ENCODE results near the gene TMEM198.

Gene TMEM198

DNA sequence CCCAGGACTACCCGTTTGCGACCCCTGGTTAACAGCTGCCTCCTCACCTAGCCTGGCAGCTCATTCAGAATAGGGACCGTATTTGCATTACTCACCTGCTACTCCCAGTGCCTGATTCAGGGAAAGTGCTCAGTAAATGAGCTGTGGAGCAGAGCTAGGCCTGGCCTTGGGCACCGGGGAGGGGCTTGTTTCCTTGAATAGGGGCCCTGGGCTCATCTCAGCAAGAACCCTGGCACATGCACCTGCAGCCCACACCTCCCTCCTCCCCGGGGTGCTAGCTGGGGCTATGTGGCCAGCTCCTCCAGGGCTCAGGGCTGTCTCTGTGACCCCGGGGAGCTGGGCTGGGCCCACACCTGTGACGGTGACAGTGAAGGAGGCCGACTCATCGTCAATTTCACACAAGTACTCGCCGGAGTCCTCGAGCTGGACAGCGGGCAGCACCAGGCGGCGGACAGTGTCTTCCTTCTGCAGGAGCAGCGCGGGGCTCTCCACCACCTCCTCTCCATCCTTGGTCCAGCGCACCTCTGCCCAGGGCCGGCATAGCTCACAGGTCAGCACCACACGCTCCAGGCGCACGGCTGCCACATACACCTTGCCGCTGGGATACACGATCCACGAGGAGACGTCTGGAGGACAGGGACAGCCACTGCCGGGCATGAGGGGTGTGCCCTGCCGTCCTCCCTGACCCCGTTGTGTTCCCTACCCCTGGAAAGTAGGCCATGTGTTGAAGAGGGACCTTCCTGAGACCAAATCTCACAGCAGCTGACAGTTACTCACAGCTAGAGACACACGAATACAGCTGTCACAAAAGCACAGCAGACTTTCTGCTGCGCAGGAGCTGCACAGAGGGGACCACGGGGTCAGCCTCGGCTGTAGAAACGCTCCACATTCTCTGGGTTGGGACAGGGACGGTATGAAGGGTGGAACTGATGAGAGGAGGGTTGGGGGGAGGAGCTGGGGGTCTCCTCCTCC is 18.5 kb downstream of the TMEM198 start:
- H4K20me1 ChIP-seq, result peaks cover 0 to 72% (median 5%) of the 10 kb centered on the region in 11 experiments; a peak in 8 of 22 replicates
- H3K27ac ChIP-seq, result no peak overlapping the region
- H3K27me3 ChIP-seq, result no peaks in the 10 kb centered on the region
- H3K4me1 ChIP-seq, result peaks cover 6 to 19% (median 16%) of the 10 kb centered on the region in 10 experiments
- H3K9me3 ChIP-seq (replicated peaks in 1 of 11), result peaks cover 0 to 4% (median 0%) of the 10 kb centered on the region in 11 experiments; a peak in 1 of 22 replicates
- H3K9ac ChIP-seq, result no peak overlapping the region
- peaks cover 0 to 25% (median 11%) of the 10 kb centered on the region in 11 experiments; a peak in 11 of 22 replicates for H3K36me3 ChIP-seq
- no peak for TF ChIP-seq Cebpa-rat (IDR thresholded peaks at IDR 0.05)
- H3K4me2 ChIP-seq, result no peak overlapping the region
- no peak overlapping the region for H3K4me3 ChIP-seq

DNA sequence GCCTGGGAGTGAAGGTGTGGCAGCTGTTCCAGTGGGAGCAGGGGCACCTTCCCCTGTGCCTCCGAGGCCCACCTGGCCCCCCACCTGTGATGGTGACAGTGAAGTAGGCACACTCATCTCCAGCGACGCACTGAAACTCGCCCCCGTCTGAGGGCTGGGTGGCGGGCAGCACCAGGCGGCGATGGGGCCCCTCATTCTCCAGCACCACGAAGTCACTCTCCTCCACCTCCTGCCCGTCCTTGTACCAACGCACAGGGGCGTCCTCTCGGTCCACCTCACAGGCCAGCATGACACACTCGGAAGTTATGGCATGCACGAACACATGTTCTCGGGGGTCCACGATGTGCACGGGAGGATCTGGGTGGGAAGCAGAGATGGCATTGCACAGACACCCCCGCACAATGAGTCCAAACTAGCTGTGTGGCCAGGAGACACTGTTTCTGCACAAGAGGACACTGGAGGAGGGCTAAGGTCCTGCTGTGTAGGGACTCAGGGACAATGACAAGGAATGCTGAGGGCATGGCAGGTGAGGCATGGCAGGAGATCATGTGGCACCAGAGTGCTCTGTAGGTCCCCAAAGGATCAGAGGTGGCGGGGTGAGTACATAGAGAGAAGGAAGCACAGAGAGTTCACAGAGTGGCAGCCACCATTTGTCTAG is 19.6 kb downstream of the TMEM198 start:
- H3K4me2 ChIP-seq, result no peak overlapping the region
- H3K27me3 ChIP-seq, result no peaks in the 10 kb centered on the region
- H3K9me3 ChIP-seq (replicated peaks in 1 of 11), result peaks cover 0 to 4% (median 0%) of the 10 kb centered on the region in 11 experiments; a peak in 1 of 22 replicates
- H3K27ac ChIP-seq, result no peak overlapping the region
- H3K9ac ChIP-seq, result no peak overlapping the region
- H4K20me1 ChIP-seq, result peaks cover 0 to 73% (median 13%) of the 10 kb centered on the region in 11 experiments; a peak in 11 of 22 replicates
- H3K4me3 ChIP-seq, result no peak overlapping the region
- peaks cover 0 to 34% (median 16%) of the 10 kb centered on the region in 11 experiments; a peak in 13 of 22 replicates for H3K36me3 ChIP-seq
- no peak for TF ChIP-seq Cebpa-rat (IDR thresholded peaks at IDR 0.05)
- peaks cover 6 to 19% (median 16%) of the 10 kb centered on the region in 10 experiments for H3K4me1 ChIP-seq

DNA sequence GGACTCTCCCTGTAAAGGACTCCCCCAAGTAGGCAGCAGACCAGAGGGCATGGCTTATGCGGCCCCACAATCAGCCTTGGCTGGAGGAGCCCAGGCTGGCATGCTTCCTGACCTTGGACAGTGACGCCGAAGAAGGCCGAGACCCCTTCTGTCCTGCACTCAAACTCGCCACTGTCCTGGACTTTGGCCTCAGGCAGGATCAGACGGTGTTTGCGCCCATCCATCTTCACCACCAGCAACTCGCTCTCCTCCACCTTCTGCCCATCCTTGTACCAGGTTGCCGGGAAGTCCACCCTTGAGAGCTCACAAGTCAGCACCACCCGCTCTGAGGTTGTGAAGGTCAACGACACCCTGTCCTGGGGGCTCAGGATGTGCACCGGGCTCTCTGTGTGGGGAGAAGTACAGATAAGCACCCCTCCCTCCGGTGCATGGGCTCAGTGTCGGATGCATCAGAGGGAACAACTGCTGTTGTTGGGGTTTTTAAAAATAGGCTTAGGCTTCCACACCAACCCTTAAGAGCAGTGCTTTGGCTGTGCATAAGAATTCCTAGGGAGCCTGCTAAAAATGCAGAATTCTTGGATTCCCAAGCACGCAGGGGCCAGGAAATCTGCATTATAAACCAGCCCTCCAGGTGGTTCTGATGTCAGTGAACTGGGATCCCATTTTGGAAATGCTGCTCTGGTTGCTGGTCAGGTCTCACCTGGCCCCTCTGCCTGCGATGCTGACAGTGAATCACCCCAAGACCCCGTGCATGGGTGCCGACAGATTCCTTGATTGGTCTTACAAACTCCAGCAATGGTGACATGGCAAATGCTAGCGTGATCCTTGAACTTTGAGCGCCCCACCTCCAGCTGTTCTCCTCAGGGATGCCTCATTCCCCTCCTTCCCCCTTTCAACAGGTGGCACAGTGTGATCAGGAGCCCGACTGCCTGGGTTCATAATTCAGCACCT is 21.6 kb downstream of the TMEM198 start:
- H3K4me2 ChIP-seq, result no peak overlapping the region
- no peak overlapping the region for H3K9ac ChIP-seq
- no peaks in the 10 kb centered on the region for H3K9me3 ChIP-seq (replicated peaks in 1 of 11)
- peaks cover 6 to 32% (median 28%) of the 10 kb centered on the region in 10 experiments; a peak in 19 of 20 replicates for H3K4me1 ChIP-seq
- H3K27ac ChIP-seq, result no peak overlapping the region
- TF ChIP-seq Cebpa-rat (IDR thresholded peaks at IDR 0.05), result no peak
- peaks cover 0 to 7% (median 0%) of the 10 kb centered on the region in 11 experiments; a peak in 5 of 22 replicates for H3K27me3 ChIP-seq
- no peak overlapping the region for H3K4me3 ChIP-seq
- H4K20me1 ChIP-seq, result peaks cover 0 to 93% (median 27%) of the 10 kb centered on the region in 11 experiments; a peak in 16 of 22 replicates
- H3K36me3 ChIP-seq, result peaks cover 0 to 34% (median 16%) of the 10 kb centered on the region in 11 experiments; a peak in 13 of 22 replicates

DNA sequence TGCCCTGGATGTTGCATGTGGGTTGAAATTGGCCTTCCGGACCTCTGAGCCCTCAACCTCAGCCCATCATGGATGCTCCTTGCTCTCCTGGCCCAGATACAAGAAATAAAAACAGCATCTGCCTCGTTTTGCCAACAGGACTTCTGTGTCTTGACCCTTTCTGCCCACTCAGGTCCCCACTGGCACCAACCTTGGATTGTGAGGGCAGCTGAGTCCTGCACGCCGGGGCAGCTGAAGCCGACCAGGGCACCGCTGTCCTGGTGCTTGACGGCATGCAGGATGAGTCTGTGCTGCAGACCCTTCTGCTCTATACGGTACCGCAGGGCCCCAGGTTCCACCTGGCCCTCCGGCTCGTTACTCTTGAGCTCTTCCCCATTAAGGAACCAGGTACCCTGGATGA is 22.8 kb downstream of the TMEM198 start:
- Histone ChIP-seq H3K9me3 (replicated peaks in 1 of 11) (no peaks in the 10 kb centered on the region), H3K4me3 (no peak overlapping the region), H3K27ac (no peak overlapping the region), H4K20me1 (peaks cover 0 to 83% (median 28%) of the 10 kb centered on the region in 11 experiments; a peak in 16 of 22 replicates), H3K27me3 (peaks cover 0 to 13% (median 0%) of the 10 kb centered on the region in 11 experiments; a peak in 5 of 22 replicates), H3K4me2 (peak overlapping the region in 5 of 11 experiments; percentile 3 to 37 (median 23); a peak in 6 of 22 replicates), H3K4me1 (peaks cover 9 to 37% (median 32%) of the 10 kb centered on the region in 10 experiments; a peak in 19 of 20 replicates), H3K36me3 (peaks cover 0 to 34% (median 16%) of the 10 kb centered on the region in 11 experiments; a peak in 13 of 22 replicates), H3K9ac (no peak overlapping the region)
- TF ChIP-seq Cebpa-rat (IDR thresholded peaks at IDR 0.05), result no peak

DNA sequence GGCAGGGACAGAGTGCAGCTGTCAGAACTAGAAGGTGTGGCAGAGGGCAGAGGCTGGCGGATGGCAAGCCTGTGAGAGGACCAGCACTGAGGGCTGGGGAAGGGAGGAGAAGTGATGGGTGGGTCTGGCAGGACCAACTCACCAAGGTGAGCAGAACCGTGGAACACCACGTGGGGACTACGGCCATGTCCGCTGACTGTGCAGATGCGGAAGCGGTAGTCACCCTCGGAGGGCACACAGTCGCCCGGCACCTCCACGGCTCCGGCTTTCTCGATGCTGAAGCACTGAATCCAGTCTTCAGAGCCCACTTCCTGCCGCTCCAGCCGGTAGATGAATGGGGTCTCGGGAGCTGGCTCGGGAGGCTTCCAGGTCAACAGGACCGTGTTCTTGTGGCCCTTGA is 23.3 kb downstream of the TMEM198 start:
- Histone ChIP-seq H3K4me2 (peak overlapping the region in 2 of 11 experiments; percentile 28 to 37; a peak in 1 of 22 replicates), H4K20me1 (peaks cover 0 to 78% (median 28%) of the 10 kb centered on the region in 11 experiments; a peak in 16 of 22 replicates), H3K4me3 (no peak overlapping the region), H3K27ac (no peak overlapping the region), H3K36me3 (peaks cover 0 to 34% (median 16%) of the 10 kb centered on the region in 11 experiments; a peak in 13 of 22 replicates), H3K9ac (no peak overlapping the region), H3K4me1 (peaks cover 11 to 42% (median 37%) of the 10 kb centered on the region in 10 experiments; a peak in 19 of 20 replicates), H3K27me3 (peaks cover 0 to 13% (median 0%) of the 10 kb centered on the region in 11 experiments; a peak in 5 of 22 replicates), H3K9me3 (replicated peaks in 1 of 11) (no peaks in the 10 kb centered on the region)
- TF ChIP-seq Cebpa-rat (IDR thresholded peaks at IDR 0.05), result no peak

DNA sequence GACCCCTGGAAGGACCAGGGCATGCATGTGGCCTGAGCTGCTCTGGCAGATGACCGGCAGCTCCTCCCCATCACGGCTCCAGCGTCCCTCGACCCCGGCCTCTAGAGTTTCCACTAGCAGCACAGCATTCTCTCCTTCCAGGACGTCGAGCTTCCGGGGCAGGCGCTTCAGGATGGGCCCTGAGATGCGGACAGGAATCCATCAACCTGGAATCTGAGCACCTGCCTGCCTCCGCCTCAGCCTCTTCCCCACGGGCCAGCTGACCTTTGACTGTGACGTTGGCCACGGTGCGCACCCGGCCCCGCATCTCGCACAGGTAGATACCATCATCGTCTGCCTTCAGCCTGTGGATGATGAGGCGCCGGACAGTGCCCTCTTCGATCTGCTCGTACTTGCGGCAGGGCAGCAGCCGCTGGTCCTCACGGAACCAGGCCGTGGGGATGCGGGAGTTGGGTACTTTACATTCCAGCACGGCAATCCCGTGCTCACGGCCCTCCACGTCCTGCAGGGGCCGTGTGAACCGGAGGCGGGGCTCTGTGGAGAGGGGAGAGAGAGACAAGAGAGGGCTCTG is 24.0 kb downstream of the TMEM198 start:
- H3K9me3 ChIP-seq (replicated peaks in 1 of 11), result no peaks in the 10 kb centered on the region
- peaks cover 0 to 13% (median 0%) of the 10 kb centered on the region in 11 experiments; a peak in 5 of 22 replicates for H3K27me3 ChIP-seq
- no peak overlapping the region for H3K9ac ChIP-seq
- no peak for TF ChIP-seq Cebpa-rat (IDR thresholded peaks at IDR 0.05)
- H3K27ac ChIP-seq, result no peak overlapping the region
- peaks cover 11 to 43% (median 37%) of the 10 kb centered on the region in 10 experiments; a peak in 19 of 20 replicates for H3K4me1 ChIP-seq
- H3K36me3 ChIP-seq, result peaks cover 0 to 34% (median 16%) of the 10 kb centered on the region in 11 experiments; a peak in 13 of 22 replicates
- H3K4me3 ChIP-seq, result no peak overlapping the region
- peaks cover 0 to 70% (median 23%) of the 10 kb centered on the region in 11 experiments; a peak in 16 of 22 replicates for H4K20me1 ChIP-seq
- H3K4me2 ChIP-seq, result no peak overlapping the region

DNA sequence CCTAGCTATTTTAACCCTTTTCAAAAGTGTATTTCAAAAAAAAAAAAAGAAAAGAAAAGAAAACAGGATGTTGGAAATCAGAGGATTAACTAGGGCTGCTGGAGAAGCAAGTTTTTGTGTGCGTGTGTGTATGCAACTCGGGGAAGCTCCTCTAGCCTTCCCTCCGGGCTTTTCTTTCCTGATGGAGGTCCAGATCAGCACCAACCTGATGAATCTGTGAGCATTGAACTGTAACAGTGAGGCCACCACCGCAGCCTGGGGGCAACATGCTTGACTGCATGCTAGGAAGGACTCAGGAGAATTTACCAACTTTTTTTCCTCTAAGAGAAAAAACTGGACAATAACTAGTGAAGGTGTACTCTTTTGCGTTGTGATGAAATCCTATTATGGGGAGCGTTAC is 25.2 kb downstream of the TMEM198 start:
- Histone ChIP-seq H3K27me3 (peaks cover 0 to 13% (median 0%) of the 10 kb centered on the region in 11 experiments; a peak in 5 of 22 replicates), H4K20me1 (peaks cover 0 to 62% (median 23%) of the 10 kb centered on the region in 11 experiments; a peak in 16 of 22 replicates), H3K9ac (peak overlapping the region in 2 of 11 experiments; percentile 39 to 46; a peak in 2 of 22 replicates), H3K4me1 (peaks cover 11 to 43% (median 37%) of the 10 kb centered on the region in 10 experiments; a peak in 19 of 20 replicates), H3K9me3 (replicated peaks in 1 of 11) (no peaks in the 10 kb centered on the region), H3K4me3 (no peak overlapping the region), H3K36me3 (peaks cover 0 to 34% (median 16%) of the 10 kb centered on the region in 11 experiments; a peak in 13 of 22 replicates), H3K4me2 (peak overlapping the region in 10 of 11 experiments; percentile 90 to 99 (median 96); a peak in 20 of 22 replicates), H3K27ac (no peak overlapping the region)
- TF ChIP-seq Cebpa-rat (IDR thresholded peaks at IDR 0.05), result no peak

Data from BLaER1 treated with 17β-estradiol and CSF1 and Interleukin-3, amounts not matched to agents 10 nM and 100 nM (cell line).